HCT116 (cell line): ENCODE data around the gene LYAR. TPM values are rescaled to one million over a fixed set of nuclear protein-coding genes. Genes with fewer than 3 reads are reported as not detected.

ENCODE experiments used
- ATAC-seq: fragments of 200-7000 bp; cut with Tn5 transposase; 2 replicates; pipeline ENCODE4 v1.9.1; 2020; ENCODE audit warnings: mild to moderate bottlenecking, moderate library complexity
- BruUV-seq: library from RNA; stranded (reverse); fragments of 400-500 nt; replicated peaks from 2 replicates; lab custom pipeline; 2021; lab: Mats Ljungman, UMichigan
- CTCF ChIA-PET: fragments of 300-600 bp; sonication (Branson Sonifier 250); formaldehyde crosslinking; loops from one replicate; lab custom pipeline; 2021; ENCODE audit warnings: antibody characterized with exemption; lab: Charles Lee
- POLR2A ChIA-PET: fragments of 300-600, 350-600 bp; sonication (Branson Sonifier 250); formaldehyde crosslinking; loops from one replicate; lab custom pipeline; 2021; ENCODE audit warnings: antibody characterized with exemption; lab: Charles Lee
- RAD21 ChIA-PET, 2 experiments: fragments of 300-600 bp; sonication (Branson Sonifier 250); formaldehyde crosslinking; loops; one replicate each; lab custom pipeline; 2023; ENCODE audit warnings: low total read pairs in 2 of 2; ENCODE audit not compliant: uncharacterized antibody in 2 of 2, unreplicated experiment in 2 of 2, low non-redundant PET in 1 of 2; lab: Charles Lee
- DNase-seq: peaks from one replicate; pipeline ENCODE4 v3.0.0-alpha.2; 2010; ENCODE audit warnings: low read depth, low spot score
- H2AFZ ChIP-seq: fragments of 200-600 bp; shearing (Covaris generic), sonication (generic); 2 replicates; pipeline ENCODE4 v1.6.1; 2017; ENCODE audit warnings: low read depth, mixed run types, mixed read lengths, antibody characterized with exemption, low read length; ENCODE audit not compliant: poor library complexity, severe bottlenecking
- H3K27ac ChIP-seq: 2 replicates; pipeline ENCODE4 v1.5.1; 2012; ENCODE audit warnings: low read depth, low read length
- H3K27me3 ChIP-seq: fragments of 200-600 bp; sonication (generic); 2 replicates; pipeline ENCODE4 v1.6.1; 2016; ENCODE audit warnings: mixed run types, low read length, mixed read lengths; ENCODE audit not compliant: insufficient read depth
- H3K36me3 ChIP-seq, 2 experiments: fragments of 200-500 bp in 1 of 2; fragments of 200-600 bp in 1 of 2; sonication (Bioruptor generic) in 1 of 2; sonication (generic) in 1 of 2; 2 replicates each; pipeline versions ENCODE4 v1.5.1 to v1.6.1; 2014 to 2016; ENCODE audit warnings: low read length in 2 of 2, inconsistent platforms in 1 of 2, mixed read lengths in 1 of 2, mixed run types in 1 of 2; ENCODE audit not compliant: insufficient read depth in 2 of 2, control insufficient read depth in 1 of 2
- H3K4me1 ChIP-seq, 2 experiments: fragments of 200-600 bp in 1 of 2; sonication (generic) in 1 of 2; 2 replicates each; pipeline versions ENCODE4 v1.5.1 to v1.6.1; 2012 to 2017; ENCODE audit warnings: low read length in 2 of 2, inconsistent platforms in 1 of 2, mild to moderate bottlenecking in 1 of 2, mixed read lengths in 1 of 2, mixed run types in 1 of 2, moderate library complexity in 1 of 2; ENCODE audit not compliant: insufficient read depth in 2 of 2, control insufficient read depth in 1 of 2
- H3K4me2 ChIP-seq: fragments of 200-600 bp; sonication (generic); 2 replicates; pipeline ENCODE4 v1.6.1; 2017; ENCODE audit warnings: mixed run types, low read length, mixed read lengths
- H3K4me3 ChIP-seq, 2 experiments: fragments of 200-600 bp in 1 of 2; sonication (generic) in 1 of 2; replicated peaks in 1 of 2; 2 replicates each; pipeline ENCODE4 v1.5.1; 2011 to 2016; ENCODE audit warnings: low read length in 2 of 2, control low read depth in 1 of 2, low read depth in 1 of 2, mild to moderate bottlenecking in 1 of 2, mixed read lengths in 1 of 2, mixed run types in 1 of 2
- H3K79me2 ChIP-seq: fragments of 200-600 bp; sonication (generic); 2 replicates; pipeline ENCODE4 v1.6.1; 2017; ENCODE audit warnings: mild to moderate bottlenecking, mixed run types, low read length, moderate library complexity, mixed read lengths; ENCODE audit not compliant: insufficient read depth
- H3K9ac ChIP-seq: fragments of 200-600 bp; sonication (generic); 2 replicates; pipeline ENCODE4 v1.6.1; 2016; ENCODE audit warnings: low read length, mixed read lengths
- H3K9me2 ChIP-seq: fragments of 200-600 bp; sonication (generic), shearing (Covaris generic); 2 replicates; pipeline ENCODE4 v1.6.1; 2017; ENCODE audit warnings: mixed run types, mild to moderate bottlenecking, moderate library complexity; ENCODE audit not compliant: insufficient read depth
- H3K9me3 ChIP-seq, 2 experiments: fragments of 200-500 bp in 1 of 2; fragments of 200-600 bp in 1 of 2; sonication (Bioruptor generic) in 1 of 2; sonication (generic) in 1 of 2; 2 replicates each; pipeline ENCODE4 v1.6.1; 2014 to 2017; ENCODE audit warnings: low read length in 2 of 2, mixed read lengths in 2 of 2, inconsistent platforms in 1 of 2, low read depth in 1 of 2, mild to moderate bottlenecking in 1 of 2, mixed run types in 1 of 2, moderate library complexity in 1 of 2; ENCODE audit not compliant: control insufficient read depth in 1 of 2, insufficient read depth in 1 of 2
- H4K20me1 ChIP-seq: fragments of 200-600 bp; sonication (generic), shearing (Covaris generic); 2 replicates; pipeline ENCODE4 v1.6.1; 2017; ENCODE audit warnings: mixed run types, mild to moderate bottlenecking, moderate library complexity; ENCODE audit not compliant: insufficient read depth
- ATF3 ChIP-seq: IDR thresholded peaks from 2 replicates; pipeline ENCODE4 v1.6.1; 2012
- CBX3 ChIP-seq: IDR thresholded peaks from 2 replicates; pipeline ENCODE4 v1.6.1; 2012; ENCODE audit warnings: low read depth
- CEBPB ChIP-seq: IDR thresholded peaks from 2 replicates; pipeline ENCODE4 v1.6.1; 2012; ENCODE audit warnings: low read depth
- EGR1 ChIP-seq: IDR thresholded peaks from 2 replicates; pipeline ENCODE4 v1.6.1; 2012; ENCODE audit warnings: low read depth
- EZH2 ChIP-seq: fragments of 200-600 bp; sonication (generic); IDR thresholded peaks from 2 replicates; pipeline ENCODE4 v1.6.1; 2017; ENCODE audit warnings: antibody characterized with exemption, mixed run types
- EZH2phosphoT487 ChIP-seq: fragments of 200-600 bp; IDR thresholded peaks from 2 replicates; pipeline ENCODE4 v1.6.1; 2018; ENCODE audit warnings: antibody characterized with exemption, borderline replicate concordance
- FOSL1 ChIP-seq: IDR thresholded peaks from 2 replicates; pipeline ENCODE4 v1.6.1; 2012; ENCODE audit warnings: low read depth
- JUND ChIP-seq: IDR thresholded peaks from 2 replicates; pipeline ENCODE4 v1.6.1; 2012
- MAX ChIP-seq: IDR thresholded peaks from 2 replicates; pipeline ENCODE4 v1.6.1; 2012
- POLR2A ChIP-seq: IDR thresholded peaks from 2 replicates; pipeline ENCODE4 v1.7.0; 2011; ENCODE audit warnings: borderline replicate concordance; ENCODE audit not compliant: insufficient read depth, insufficient read length; ENCODE audit errors: extremely low read depth
- POLR2AphosphoS5 ChIP-seq: IDR thresholded peaks from 2 replicates; pipeline ENCODE4 v1.6.1; 2011; ENCODE audit warnings: mild to moderate bottlenecking, low read depth, low read length, moderate library complexity
- RAD21 ChIP-seq: IDR thresholded peaks from 2 replicates; pipeline ENCODE4 v1.6.1; 2012; ENCODE audit warnings: low read depth, mild to moderate bottlenecking
- SRF ChIP-seq: IDR thresholded peaks from 2 replicates; pipeline ENCODE4 v1.6.1; 2012; ENCODE audit warnings: low read depth
- TCF7L2 ChIP-seq: IDR thresholded peaks from 2 replicates; pipeline ENCODE4 v1.7.0; 2011; ENCODE audit warnings: borderline replicate concordance, inconsistent platforms; ENCODE audit not compliant: insufficient read depth, insufficient read length; ENCODE audit errors: extremely low read depth
- YY1 ChIP-seq: IDR thresholded peaks from 2 replicates; pipeline ENCODE4 v1.6.1; 2011; ENCODE audit warnings: low read length, low read depth, moderate library complexity, mild to moderate bottlenecking; ENCODE audit not compliant: insufficient replicate concordance; ENCODE audit errors: extremely low read depth
- ZBTB33 ChIP-seq: IDR thresholded peaks from 2 replicates; pipeline ENCODE4 v1.6.1; 2011; ENCODE audit warnings: mild to moderate bottlenecking, low read length, moderate library complexity; ENCODE audit not compliant: insufficient replicate concordance; ENCODE audit errors: extremely low read depth
- ZFX ChIP-seq: fragments of 450-650 bp; IDR thresholded peaks from 2 replicates; pipeline ENCODE4 v1.6.1; 2017
- intact Hi-C: fragments of 100-400 bp; cut with micrococcal nuclease; formaldehyde crosslinking; loops from 2 replicates; pipeline ENCODE4 v1.10.0; 2022
- total RNA-seq: library from RNA; stranded (reverse); gene quantifications from one replicate; pipeline ENCODE4 v1.2.1, GENCODE V29; 2021; ENCODE audit not compliant: unreplicated experiment
- TF ChIP-seq, protein P1 (sequence below): IDR thresholded peaks from 2 replicates; pipeline ENCODE4 v1.6.1; 2012; ENCODE audit warnings: low read depth
- TF ChIP-seq, protein P2 (sequence below), 3 experiments: fragments of 200-600 bp in 1 of 3; sonication (generic) in 1 of 3; IDR thresholded peaks in 2 of 3; conservative IDR thresholded peaks in 1 of 3; 2 replicates each; pipeline ENCODE4 v1.5.1; 2012 to 2017; ENCODE audit warnings: low read depth in 2 of 3, low read length in 2 of 3, antibody characterized with exemption in 1 of 3, borderline replicate concordance in 1 of 3, control low read depth in 1 of 3, mild to moderate bottlenecking in 1 of 3, mixed read lengths in 1 of 3, mixed run types in 1 of 3, moderate library complexity in 1 of 3; ENCODE audit not compliant: insufficient read depth in 1 of 3

The LYAR gene
- total RNA-seq, 1 experiment from 2014 or later, result 53.0 TPM

GRCh38 chr4:4333265-4333706 lies 43.3 kb upstream of the LYAR start:
- Histone ChIP-seq H3K4me3 (no peak overlapping the region), H4K20me1 (no peaks in the 10 kb centered on the region), H3K4me2 (no peak overlapping the region), H3K36me3 (no peaks in the 10 kb centered on the region), H3K4me1 (peaks cover 0 to 8% of the 10 kb centered on the region in 2 experiments; a peak in 1 of 4 replicates), H3K9me2 (no peaks in the 10 kb centered on the region), H3K79me2 (no peaks in the 10 kb centered on the region), H3K9ac (no peak overlapping the region), H3K9me3 (no peaks in the 10 kb centered on the region), H3K27ac (no peak overlapping the region), H2AFZ (no peak overlapping the region), H3K27me3 (no peaks in the 10 kb centered on the region)
- no peak for ATAC-seq
- ChIA-PET RAD21 (no interaction called here), CTCF (interaction anchor here (1.8 kb wide), 1 partner anchor 73 kb away, joined by 6 read pairs; no protein-coding TSS in a partner anchor), POLR2A (no interaction called here)
- TF ChIP-seq ZBTB33, result no peak
- TF ChIP-seq ZFX, result no peak
- no peak for TF ChIP-seq EGR1
- TF ChIP-seq FOSL1, result no peak
- no peak for TF ChIP-seq YY1
- TF ChIP-seq EZH2, result no peak
- TF ChIP-seq, protein P1, sequence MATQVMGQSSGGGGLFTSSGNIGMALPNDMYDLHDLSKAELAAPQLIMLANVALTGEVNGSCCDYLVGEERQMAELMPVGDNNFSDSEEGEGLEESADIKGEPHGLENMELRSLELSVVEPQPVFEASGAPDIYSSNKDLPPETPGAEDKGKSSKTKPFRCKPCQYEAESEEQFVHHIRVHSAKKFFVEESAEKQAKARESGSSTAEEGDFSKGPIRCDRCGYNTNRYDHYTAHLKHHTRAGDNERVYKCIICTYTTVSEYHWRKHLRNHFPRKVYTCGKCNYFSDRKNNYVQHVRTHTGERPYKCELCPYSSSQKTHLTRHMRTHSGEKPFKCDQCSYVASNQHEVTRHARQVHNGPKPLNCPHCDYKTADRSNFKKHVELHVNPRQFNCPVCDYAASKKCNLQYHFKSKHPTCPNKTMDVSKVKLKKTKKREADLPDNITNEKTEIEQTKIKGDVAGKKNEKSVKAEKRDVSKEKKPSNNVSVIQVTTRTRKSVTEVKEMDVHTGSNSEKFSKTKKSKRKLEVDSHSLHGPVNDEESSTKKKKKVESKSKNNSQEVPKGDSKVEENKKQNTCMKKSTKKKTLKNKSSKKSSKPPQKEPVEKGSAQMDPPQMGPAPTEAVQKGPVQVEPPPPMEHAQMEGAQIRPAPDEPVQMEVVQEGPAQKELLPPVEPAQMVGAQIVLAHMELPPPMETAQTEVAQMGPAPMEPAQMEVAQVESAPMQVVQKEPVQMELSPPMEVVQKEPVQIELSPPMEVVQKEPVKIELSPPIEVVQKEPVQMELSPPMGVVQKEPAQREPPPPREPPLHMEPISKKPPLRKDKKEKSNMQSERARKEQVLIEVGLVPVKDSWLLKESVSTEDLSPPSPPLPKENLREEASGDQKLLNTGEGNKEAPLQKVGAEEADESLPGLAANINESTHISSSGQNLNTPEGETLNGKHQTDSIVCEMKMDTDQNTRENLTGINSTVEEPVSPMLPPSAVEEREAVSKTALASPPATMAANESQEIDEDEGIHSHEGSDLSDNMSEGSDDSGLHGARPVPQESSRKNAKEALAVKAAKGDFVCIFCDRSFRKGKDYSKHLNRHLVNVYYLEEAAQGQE, result no peak
- TF ChIP-seq SRF, result no peak
- no peak for TF ChIP-seq POLR2A
- no peak for TF ChIP-seq CEBPB
- TF ChIP-seq RAD21, result no peak
- TF ChIP-seq ATF3, result no peak
- no peak for TF ChIP-seq POLR2AphosphoS5
- TF ChIP-seq JUND, result no peak
- TF ChIP-seq TCF7L2, result no peak
- no peak for TF ChIP-seq CBX3
- TF ChIP-seq MAX, result no peak
- TF ChIP-seq EZH2phosphoT487, result no peak
- TF ChIP-seq, protein P2, sequence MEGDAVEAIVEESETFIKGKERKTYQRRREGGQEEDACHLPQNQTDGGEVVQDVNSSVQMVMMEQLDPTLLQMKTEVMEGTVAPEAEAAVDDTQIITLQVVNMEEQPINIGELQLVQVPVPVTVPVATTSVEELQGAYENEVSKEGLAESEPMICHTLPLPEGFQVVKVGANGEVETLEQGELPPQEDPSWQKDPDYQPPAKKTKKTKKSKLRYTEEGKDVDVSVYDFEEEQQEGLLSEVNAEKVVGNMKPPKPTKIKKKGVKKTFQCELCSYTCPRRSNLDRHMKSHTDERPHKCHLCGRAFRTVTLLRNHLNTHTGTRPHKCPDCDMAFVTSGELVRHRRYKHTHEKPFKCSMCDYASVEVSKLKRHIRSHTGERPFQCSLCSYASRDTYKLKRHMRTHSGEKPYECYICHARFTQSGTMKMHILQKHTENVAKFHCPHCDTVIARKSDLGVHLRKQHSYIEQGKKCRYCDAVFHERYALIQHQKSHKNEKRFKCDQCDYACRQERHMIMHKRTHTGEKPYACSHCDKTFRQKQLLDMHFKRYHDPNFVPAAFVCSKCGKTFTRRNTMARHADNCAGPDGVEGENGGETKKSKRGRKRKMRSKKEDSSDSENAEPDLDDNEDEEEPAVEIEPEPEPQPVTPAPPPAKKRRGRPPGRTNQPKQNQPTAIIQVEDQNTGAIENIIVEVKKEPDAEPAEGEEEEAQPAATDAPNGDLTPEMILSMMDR (IDR thresholded peaks at IDR 0.05 in 2 of 3, conservative IDR thresholded peaks at IDR 0.05 in 1 of 3; ENCODE audit: borderline replicate concordance in 1 of 3, insufficient read depth in 1 of 3, low read depth in 2 of 3, low read length in 2 of 3), result no peak
- intact Hi-C loops, result no loop called here
- DNase-seq, result no peak
- BruUV-seq, result no TSS peak
